Activated B cell treated with CpG ODN at 0.5 μM for 24 hours (primary cell): ENCODE measurements around the gene ITGAE. TPM values are rescaled to one million over a fixed set of nuclear protein-coding genes. Genes with fewer than 3 reads are reported as not detected.

Experiments used
- ATAC-seq: fragments of 200-7000 bp; cut with Tn5 transposase; one replicate; pipeline ENCODE4 v1.10.0; 2021; ENCODE audit warnings: low read depth, mild to moderate bottlenecking, moderate library complexity
- CTCF ChIA-PET: fragments of 350-600 bp; sonication (Branson Sonifier 250); formaldehyde crosslinking; loops from one replicate; lab custom pipeline; 2021; ENCODE audit warnings: antibody characterized with exemption; lab: Charles Lee
- POLR2A ChIA-PET: fragments of 350-600 bp; sonication (Branson Sonifier 250); formaldehyde crosslinking; loops from one replicate; lab custom pipeline; 2021; ENCODE audit warnings: antibody characterized with exemption; lab: Charles Lee
- DNase-seq: peaks from one replicate; pipeline ENCODE4 v3.0.0; 2022
- H3K27ac Mint-ChIP-seq: one replicate; pipeline ENCODE4 v1.8.0; 2020; ENCODE audit warnings: mixed read lengths
- H3K27me3 Mint-ChIP-seq: one replicate; pipeline ENCODE4 v1.8.0; 2021; ENCODE audit warnings: mixed read lengths
- H3K36me3 Mint-ChIP-seq: one replicate; pipeline ENCODE4 v1.8.0; 2021; ENCODE audit warnings: low read depth, mixed read lengths
- H3K4me1 Mint-ChIP-seq: one replicate; pipeline ENCODE4 v1.8.0; 2021; ENCODE audit warnings: mixed read lengths
- H3K4me3 Mint-ChIP-seq: one replicate; pipeline ENCODE4 v1.8.0; 2020; ENCODE audit warnings: mild to moderate bottlenecking, mixed read lengths
- H3K9me3 Mint-ChIP-seq: one replicate; pipeline ENCODE4 v1.8.0; 2020; ENCODE audit warnings: mixed read lengths
- CTCF ChIP-seq: fragments of 200-600 bp; IDR thresholded peaks from one replicate; pipeline ENCODE4 v1.8.0; 2022; ENCODE audit warnings: antibody characterized with exemption, mild to moderate bottlenecking
- intact Hi-C: fragments of 100-400 bp; cut with micrococcal nuclease; formaldehyde crosslinking; loops from one replicate; pipeline ENCODE4 v1.15.1; 2024
- total RNA-seq: library from RNA; stranded (reverse); gene quantifications from 2 replicates; pipeline ENCODE4 v1.2.3, GENCODE V29; 2022

Gene ITGAE
- total RNA-seq: 42.9 and 45.3 TPM in 2 replicates

GRCh38 chr17:3800362-3801271, at the start of gene ITGAE:
ITGAE (minus strand) TSS chr17:3801188; CDS start chr17:3801144, 44 bp downstream.
- no peak for DNase-seq
- Mint-ChIP-seq H3K36me3 (peaks cover 4% of the 10 kb centered on the region), H3K9me3 (no peaks in the 10 kb centered on the region), H3K4me1 (peaks cover 70% of the 10 kb centered on the region), H3K27ac (peak within 1 kb of the TSS; percentile 41), H3K27me3 (no peaks in the 10 kb centered on the region), H3K4me3 (no peak within 1 kb of the TSS)
- TF ChIP-seq CTCF: no peak
- CTCF ChIA-PET: interaction anchor here (1.0 kb wide), 2 partner anchors 10 to 27 kb away, joined by 3 read pairs; no protein-coding TSS in a partner anchor
- intact Hi-C loops: no loop called here
- ATAC-seq: no peak
- POLR2A ChIA-PET: interaction anchor here (1.0 to 1.2 kb wide), 2 partner anchors 26 to 343 kb away, joined by 3 read pairs; partner anchors contain the start of genes CYB5D2 and ZZEF1

GRCh38 chr17:3848229-3848835, 47.3 kb upstream of the ITGAE start:
- Mint-ChIP-seq H3K4me3 (no peak overlapping the region), H3K9me3 (no peaks in the 10 kb centered on the region)
- CTCF ChIA-PET: interaction anchor here (0.6 to 1.2 kb wide), 4 partner anchors 42 to 177 kb away, joined by 3 to 4 read pairs (median 4); no protein-coding TSS in a partner anchor

GRCh38 chr17:3847165-3847670, 46.2 kb upstream of the ITGAE start:
- ATAC-seq: no peak
- H3K27ac Mint-ChIP-seq: no peak overlapping the region
- CTCF ChIA-PET: interaction anchor here (1.6 to 5.3 kb wide), 6 partner anchors 17 to 164 kb away, joined by 5 to 35 read pairs (median 12); no protein-coding TSS in a partner anchor

More at GRCh38 chr17:3848229-3848835, 47.3 kb upstream of the ITGAE start:
- intact Hi-C loops: loop anchor here (5.0 kb wide), 3 partner anchors 114 to 801 kb away; partner anchors contain the start of gene ATP2A3
- no peak for TF ChIP-seq CTCF
- H3K27ac Mint-ChIP-seq: no peak overlapping the region
- peaks cover 21% of the 10 kb centered on the region for H3K4me1 Mint-ChIP-seq
- ATAC-seq: no peak
- peaks cover 12% of the 10 kb centered on the region for H3K36me3 Mint-ChIP-seq
- POLR2A ChIA-PET: no interaction called here
- no peak for DNase-seq
- peaks cover 5% of the 10 kb centered on the region for H3K27me3 Mint-ChIP-seq

GRCh38 chr17:3846437-3847164, 45.6 kb upstream of the ITGAE start:
- ATAC-seq (no peak), DNase-seq (no peak)
- Mint-ChIP-seq H3K4me1 (peaks cover 21% of the 10 kb centered on the region), H3K27ac (no peak overlapping the region), H3K36me3 (peaks cover 26% of the 10 kb centered on the region), H3K9me3 (no peaks in the 10 kb centered on the region), H3K27me3 (peaks cover 4% of the 10 kb centered on the region), H3K4me3 (peak overlapping the region; percentile 92)
- no peak for TF ChIP-seq CTCF
- intact Hi-C loops: loop anchor here (1.0 to 5.0 kb wide), 8 partner anchors 47 to 799 kb away; partner anchors contain the start of genes ATP2A3, CAMKK1, CTNS and CYB5D2
- POLR2A ChIA-PET: interaction anchor here (0.6 to 3.1 kb wide), 29 partner anchors 9 to 798 kb away, joined by 3 to 19 read pairs (median 5); partner anchors contain the start of genes ATP2A3, CAMKK1, CTNS and CYB5D2
- CTCF ChIA-PET: interaction anchor here (0.5 to 5.3 kb wide), 16 partner anchors 15 to 229 kb away, joined by 3 to 35 read pairs (median 6); no protein-coding TSS in a partner anchor

More at GRCh38 chr17:3847165-3847670, 46.2 kb upstream of the ITGAE start:
- H3K9me3 Mint-ChIP-seq: no peaks in the 10 kb centered on the region
- peaks cover 22% of the 10 kb centered on the region for H3K36me3 Mint-ChIP-seq
- intact Hi-C loops: loop anchor here (2.0 to 5.0 kb wide), 4 partner anchors 68 to 800 kb away; partner anchors contain the start of gene ATP2A3
- H3K4me1 Mint-ChIP-seq: peaks cover 21% of the 10 kb centered on the region
- peaks cover 5% of the 10 kb centered on the region for H3K27me3 Mint-ChIP-seq
- no peak for TF ChIP-seq CTCF
- DNase-seq: no peak
- no peak overlapping the region for H3K4me3 Mint-ChIP-seq
- POLR2A ChIA-PET: interaction anchor here (0.6 to 3.1 kb wide), 8 partner anchors 30 to 296 kb away, joined by 3 to 19 read pairs (median 4); partner anchors contain the start of genes CYB5D2, P2RX1 and ZZEF1
